K562 (cell line): ENCODE results near the gene LY6G6F. TPM values are rescaled to one million over a fixed set of nuclear protein-coding genes. Genes with fewer than 3 reads are reported as not detected.

ENCODE experiments used
- CBX1 ChIP-seq: sonication (generic); IDR thresholded peaks from 2 replicates; pipeline ENCODE4 v1.6.1; 2016; ENCODE audit warnings: antibody characterized with exemption, low read depth, mild to moderate bottlenecking
- CBX8 ChIP-seq: fragments of 200-600 bp; sonication (generic); IDR thresholded peaks from 2 replicates; pipeline ENCODE4 v1.6.1; 2012; ENCODE audit warnings: borderline replicate concordance, mixed run types, low read depth, mild to moderate bottlenecking, moderate library complexity, mixed read lengths, low read length, control low read depth, inconsistent platforms; ENCODE audit not compliant: poor library complexity, severe bottlenecking; ENCODE audit errors: extremely low read depth
- ETV5 ChIP-seq: sonication (generic); formaldehyde crosslinking; IDR thresholded peaks from 2 replicates; pipeline ENCODE4 v1.4.0; 2020; ENCODE audit warnings: low read depth, mild to moderate bottlenecking, missing genetic modification reagents
- FOXA1 ChIP-seq: fragments of 450-650 bp; IDR thresholded peaks from 2 replicates; pipeline ENCODE4 v1.6.1; 2016; ENCODE audit warnings: mild to moderate bottlenecking, borderline replicate concordance
- HDAC2 ChIP-seq: fragments of 450-650 bp; IDR thresholded peaks from 2 replicates; pipeline ENCODE4 v1.6.1; 2016; ENCODE audit warnings: mild to moderate bottlenecking
- KDM4B ChIP-seq, 2 experiments: fragments of 450-650 bp in 1 of 2; sonication (generic) in 1 of 2; IDR thresholded peaks; 2 replicates each; pipeline ENCODE4 v1.6.1; 2016 to 2017; ENCODE audit warnings: borderline replicate concordance in 2 of 2, antibody characterized with exemption in 1 of 2, low read depth in 1 of 2, mild to moderate bottlenecking in 1 of 2
- MTA1 ChIP-seq: fragments of 450-650 bp; IDR thresholded peaks from 2 replicates; pipeline ENCODE4 v1.6.1; 2017; ENCODE audit warnings: borderline replicate concordance
- NR1H2 ChIP-seq: sonication (generic); formaldehyde crosslinking; IDR thresholded peaks from 2 replicates; pipeline ENCODE4 v1.4.0; 2020; ENCODE audit warnings: mild to moderate bottlenecking, missing genetic modification reagents
- PCBP2 ChIP-seq: fragments of 200-400 bp; formaldehyde crosslinking; IDR thresholded peaks from 2 replicates; pipeline ENCODE4 v1.6.1; 2018; ENCODE audit warnings: low read length, low read depth, mild to moderate bottlenecking, moderate library complexity; ENCODE audit not compliant: poor library complexity, severe bottlenecking
- ZC3H8 ChIP-seq: fragments of 450-650 bp; IDR thresholded peaks from 2 replicates; pipeline ENCODE4 v1.6.1; 2017
- ZNF175 ChIP-seq: fragments of 200-800 bp; sonication (Bioruptor generic); IDR thresholded peaks from 2 replicates; pipeline ENCODE4 v1.6.1; 2016; ENCODE audit warnings: low read depth, mild to moderate bottlenecking, missing genetic modification characterization, missing compliant biosample characterization
- ZNF41 ChIP-seq: fragments of 250-450 bp; sonication (Bioruptor Pico); conservative IDR thresholded peaks from 2 replicates; pipeline ENCODE4 v1.4.0; 2020; ENCODE audit warnings: mild to moderate bottlenecking
- ZNF699 ChIP-seq: fragments of 250-450 bp; sonication (Bioruptor Pico); IDR thresholded peaks from 2 replicates; pipeline ENCODE4 v1.8.0; 2021; ENCODE audit warnings: mild to moderate bottlenecking, moderate library complexity; ENCODE audit not compliant: insufficient replicate concordance
- ZNF778 ChIP-seq: fragments of 450-650 bp; formaldehyde crosslinking; IDR thresholded peaks from 2 replicates; pipeline ENCODE4 v1.4.0; 2020; ENCODE audit warnings: mild to moderate bottlenecking, moderate library complexity
- polyA plus RNA-seq, 8 experiments: library from polyadenylated mRNA; depleted of rRNA in 4 of 8; stranded (reverse) in 5 of 8; unstranded in 3 of 8; fragments of >200 nt; fragmentation: Nextera tagmentation in 2 of 8; fragmentation: Illumina TruSeq in 1 of 8; extraction: Ambion mirVana in 2 of 8; extraction: Trizol in 1 of 8; gene quantifications; 2 replicates each; pipeline versions ENCODE4 v1.2.1 to v1.2.3, GENCODE V29; 2011 to 2014; ENCODE audit warnings: inconsistent platforms in 1 of 8, missing spikeins in 1 of 8
- total RNA-seq, 7 experiments: library from RNA; depleted of rRNA in 6 of 7; stranded (reverse); fragments of >200 nt in 6 of 7; fragmentation: Illumina TruSeq in 2 of 7; extraction: Trizol in 2 of 7; gene quantifications; 2 replicates each; pipeline versions ENCODE4 v1.2.1 to v1.2.3, GENCODE V29; 2011 to 2021; ENCODE audit warnings: low replicate concordance in 1 of 7
- TF ChIP-seq, protein P1 (sequence below): fragments of 450-650 bp; formaldehyde crosslinking; IDR thresholded peaks from 2 replicates; pipeline ENCODE4 v1.4.0; 2022; ENCODE audit warnings: missing genetic modification characterization
- TF ChIP-seq, protein P2 (sequence below): fragments of 250-450 bp; sonication (Bioruptor Pico); IDR thresholded peaks from 2 replicates; pipeline ENCODE4 v1.4.0; 2020; ENCODE audit warnings: mild to moderate bottlenecking, moderate library complexity, borderline replicate concordance
- TF ChIP-seq, protein P3 (sequence below): IDR thresholded peaks from 2 replicates; pipeline ENCODE4 v1.6.1; 2014; ENCODE audit warnings: antibody characterized with exemption
- TF ChIP-seq, protein P4 (sequence below): sonication (generic); formaldehyde crosslinking; IDR thresholded peaks from 2 replicates; pipeline ENCODE4 v1.8.0; 2022; ENCODE audit warnings: mild to moderate bottlenecking, missing genetic modification reagents

LY6G6F gene
- total and polyA plus RNA-seq, 9 of the 15 experiments (the other 6 are each of a cell fraction or from before 2014, with no cell fraction given), result 0.14 to 0.50 (median 0.28) TPM; not detected in 2

DNA sequence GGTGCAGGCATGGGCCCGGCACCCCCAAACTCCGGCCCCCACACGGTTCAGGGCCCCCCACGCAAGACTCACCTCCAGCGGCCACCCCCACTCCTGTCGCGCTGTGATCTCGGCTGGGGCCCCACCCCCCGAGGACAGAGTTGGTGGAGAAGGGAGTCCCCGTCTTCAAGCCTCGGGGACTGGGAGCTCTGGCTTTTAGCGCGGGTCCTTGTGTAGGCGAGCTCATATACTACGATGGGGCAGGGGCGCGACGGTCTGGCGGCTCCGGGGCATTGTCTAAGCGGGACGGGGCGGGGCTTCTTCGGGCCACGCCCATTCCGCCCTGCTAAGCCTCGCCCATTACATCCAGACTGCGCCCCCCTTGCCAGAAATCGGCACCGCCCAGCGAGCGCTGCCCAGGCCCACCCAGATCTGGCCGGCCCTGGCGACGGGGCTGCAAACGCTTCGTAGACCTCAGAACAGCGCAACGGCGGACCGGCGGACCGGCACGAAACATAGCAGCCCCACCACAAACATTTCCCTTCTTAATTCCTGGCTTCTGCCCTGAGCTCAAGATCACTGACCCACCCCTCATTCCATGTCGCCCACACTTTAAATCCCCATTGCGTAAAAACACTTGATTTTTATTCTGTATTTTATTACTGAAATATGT, 23.4 kb downstream of the LY6G6F start (continued):
- TF ChIP-seq MTA1, result no peak
- TF ChIP-seq, protein P1, sequence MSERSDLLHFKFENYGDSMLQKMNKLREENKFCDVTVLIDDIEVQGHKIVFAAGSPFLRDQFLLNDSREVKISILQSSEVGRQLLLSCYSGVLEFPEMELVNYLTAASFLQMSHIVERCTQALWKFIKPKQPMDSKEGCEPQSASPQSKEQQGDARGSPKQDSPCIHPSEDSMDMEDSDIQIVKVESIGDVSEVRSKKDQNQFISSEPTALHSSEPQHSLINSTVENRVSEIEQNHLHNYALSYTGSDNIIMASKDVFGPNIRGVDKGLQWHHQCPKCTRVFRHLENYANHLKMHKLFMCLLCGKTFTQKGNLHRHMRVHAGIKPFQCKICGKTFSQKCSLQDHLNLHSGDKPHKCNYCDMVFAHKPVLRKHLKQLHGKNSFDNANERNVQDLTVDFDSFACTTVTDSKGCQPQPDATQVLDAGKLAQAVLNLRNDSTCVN (CRISPR knock-in tag), result peak; percentile 97
- no peak for TF ChIP-seq HDAC2
- TF ChIP-seq ZNF778 (CRISPR knock-in tag), result peak; percentile 75; the same call in 1 of the 2 replicates
- no peak for TF ChIP-seq ZNF175 (CRISPR knock-in tag)
- TF ChIP-seq ZNF41 (CRISPR knock-in tag), result peak; percentile 86
- TF ChIP-seq ZC3H8, result no peak
- TF ChIP-seq CBX8, result no peak
- no peak for TF ChIP-seq ETV5 (CRISPR knock-in tag)
- no peak for TF ChIP-seq CBX1
- TF ChIP-seq FOXA1, result no peak
- TF ChIP-seq, protein P2, sequence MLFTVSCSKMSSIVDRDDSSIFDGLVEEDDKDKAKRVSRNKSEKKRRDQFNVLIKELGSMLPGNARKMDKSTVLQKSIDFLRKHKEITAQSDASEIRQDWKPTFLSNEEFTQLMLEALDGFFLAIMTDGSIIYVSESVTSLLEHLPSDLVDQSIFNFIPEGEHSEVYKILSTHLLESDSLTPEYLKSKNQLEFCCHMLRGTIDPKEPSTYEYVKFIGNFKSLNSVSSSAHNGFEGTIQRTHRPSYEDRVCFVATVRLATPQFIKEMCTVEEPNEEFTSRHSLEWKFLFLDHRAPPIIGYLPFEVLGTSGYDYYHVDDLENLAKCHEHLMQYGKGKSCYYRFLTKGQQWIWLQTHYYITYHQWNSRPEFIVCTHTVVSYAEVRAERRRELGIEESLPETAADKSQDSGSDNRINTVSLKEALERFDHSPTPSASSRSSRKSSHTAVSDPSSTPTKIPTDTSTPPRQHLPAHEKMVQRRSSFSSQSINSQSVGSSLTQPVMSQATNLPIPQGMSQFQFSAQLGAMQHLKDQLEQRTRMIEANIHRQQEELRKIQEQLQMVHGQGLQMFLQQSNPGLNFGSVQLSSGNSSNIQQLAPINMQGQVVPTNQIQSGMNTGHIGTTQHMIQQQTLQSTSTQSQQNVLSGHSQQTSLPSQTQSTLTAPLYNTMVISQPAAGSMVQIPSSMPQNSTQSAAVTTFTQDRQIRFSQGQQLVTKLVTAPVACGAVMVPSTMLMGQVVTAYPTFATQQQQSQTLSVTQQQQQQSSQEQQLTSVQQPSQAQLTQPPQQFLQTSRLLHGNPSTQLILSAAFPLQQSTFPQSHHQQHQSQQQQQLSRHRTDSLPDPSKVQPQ (CRISPR knock-in tag), result no peak
- TF ChIP-seq PCBP2, result peak; percentile 54
- TF ChIP-seq ZNF699 (CRISPR knock-in tag), result no peak
- no peak for TF ChIP-seq NR1H2 (CRISPR knock-in tag)
- TF ChIP-seq, protein P3, sequence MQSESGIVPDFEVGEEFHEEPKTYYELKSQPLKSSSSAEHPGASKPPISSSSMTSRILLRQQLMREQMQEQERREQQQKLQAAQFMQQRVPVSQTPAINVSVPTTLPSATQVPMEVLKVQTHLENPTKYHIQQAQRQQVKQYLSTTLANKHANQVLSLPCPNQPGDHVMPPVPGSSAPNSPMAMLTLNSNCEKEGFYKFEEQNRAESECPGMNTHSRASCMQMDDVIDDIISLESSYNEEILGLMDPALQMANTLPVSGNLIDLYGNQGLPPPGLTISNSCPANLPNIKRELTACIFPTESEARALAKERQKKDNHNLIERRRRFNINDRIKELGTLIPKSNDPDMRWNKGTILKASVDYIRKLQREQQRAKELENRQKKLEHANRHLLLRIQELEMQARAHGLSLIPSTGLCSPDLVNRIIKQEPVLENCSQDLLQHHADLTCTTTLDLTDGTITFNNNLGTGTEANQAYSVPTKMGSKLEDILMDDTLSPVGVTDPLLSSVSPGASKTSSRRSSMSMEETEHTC, result no peak
- TF ChIP-seq, protein P4, sequence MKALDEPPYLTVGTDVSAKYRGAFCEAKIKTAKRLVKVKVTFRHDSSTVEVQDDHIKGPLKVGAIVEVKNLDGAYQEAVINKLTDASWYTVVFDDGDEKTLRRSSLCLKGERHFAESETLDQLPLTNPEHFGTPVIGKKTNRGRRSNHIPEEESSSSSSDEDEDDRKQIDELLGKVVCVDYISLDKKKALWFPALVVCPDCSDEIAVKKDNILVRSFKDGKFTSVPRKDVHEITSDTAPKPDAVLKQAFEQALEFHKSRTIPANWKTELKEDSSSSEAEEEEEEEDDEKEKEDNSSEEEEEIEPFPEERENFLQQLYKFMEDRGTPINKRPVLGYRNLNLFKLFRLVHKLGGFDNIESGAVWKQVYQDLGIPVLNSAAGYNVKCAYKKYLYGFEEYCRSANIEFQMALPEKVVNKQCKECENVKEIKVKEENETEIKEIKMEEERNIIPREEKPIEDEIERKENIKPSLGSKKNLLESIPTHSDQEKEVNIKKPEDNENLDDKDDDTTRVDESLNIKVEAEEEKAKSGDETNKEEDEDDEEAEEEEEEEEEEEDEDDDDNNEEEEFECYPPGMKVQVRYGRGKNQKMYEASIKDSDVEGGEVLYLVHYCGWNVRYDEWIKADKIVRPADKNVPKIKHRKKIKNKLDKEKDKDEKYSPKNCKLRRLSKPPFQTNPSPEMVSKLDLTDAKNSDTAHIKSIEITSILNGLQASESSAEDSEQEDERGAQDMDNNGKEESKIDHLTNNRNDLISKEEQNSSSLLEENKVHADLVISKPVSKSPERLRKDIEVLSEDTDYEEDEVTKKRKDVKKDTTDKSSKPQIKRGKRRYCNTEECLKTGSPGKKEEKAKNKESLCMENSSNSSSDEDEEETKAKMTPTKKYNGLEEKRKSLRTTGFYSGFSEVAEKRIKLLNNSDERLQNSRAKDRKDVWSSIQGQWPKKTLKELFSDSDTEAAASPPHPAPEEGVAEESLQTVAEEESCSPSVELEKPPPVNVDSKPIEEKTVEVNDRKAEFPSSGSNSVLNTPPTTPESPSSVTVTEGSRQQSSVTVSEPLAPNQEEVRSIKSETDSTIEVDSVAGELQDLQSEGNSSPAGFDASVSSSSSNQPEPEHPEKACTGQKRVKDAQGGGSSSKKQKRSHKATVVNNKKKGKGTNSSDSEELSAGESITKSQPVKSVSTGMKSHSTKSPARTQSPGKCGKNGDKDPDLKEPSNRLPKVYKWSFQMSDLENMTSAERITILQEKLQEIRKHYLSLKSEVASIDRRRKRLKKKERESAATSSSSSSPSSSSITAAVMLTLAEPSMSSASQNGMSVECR (CRISPR knock-in tag), result peak; percentile 78
- no peak for TF ChIP-seq KDM4B (IDR thresholded peaks at IDR 0.05; ENCODE audit: borderline replicate concordance in 2 of 2, low read depth in 1 of 2)
